Epithelial cell of proximal tubule (primary cell): ENCODE measurements around the gene GBX2. TPM values are rescaled to one million over a fixed set of nuclear protein-coding genes. Genes with fewer than 3 reads are reported as not detected.

Experiments used
- DNase-seq: peaks from one replicate; pipeline ENCODE4 v3.0.0-alpha.2; 2011; ENCODE audit warnings: low read depth
- H3K4me3 ChIP-seq: 2 replicates; pipeline ENCODE4 v1.5.1; 2011; ENCODE audit warnings: low read depth, mild to moderate bottlenecking, low read length
- CTCF ChIP-seq: conservative IDR thresholded peaks from 2 replicates; pipeline ENCODE4 v1.5.1; 2012; ENCODE audit warnings: low read depth, mild to moderate bottlenecking, low read length
- total RNA-seq: library from RNA; depleted of rRNA; stranded (reverse); fragments of >200 nt; gene quantifications from 2 replicates; pipeline ENCODE4 v1.2.3, GENCODE V29; 2015

Gene GBX2
- total RNA-seq, 1 donor from 2014 or later: 4.8 TPM

- DNase-seq: no peak
- TF ChIP-seq CTCF: no peak
- no peak overlapping the region for H3K4me3 ChIP-seq
Measured at GRCh38 chr2:236124182-236124893, 43.8 kb downstream of the GBX2 start.

- no peak for TF ChIP-seq CTCF
- no peak for DNase-seq
- no peak overlapping the region for H3K4me3 ChIP-seq
Measured at GRCh38 chr2:236123716-236124115, 44.5 kb downstream of the GBX2 start.

DNA sequence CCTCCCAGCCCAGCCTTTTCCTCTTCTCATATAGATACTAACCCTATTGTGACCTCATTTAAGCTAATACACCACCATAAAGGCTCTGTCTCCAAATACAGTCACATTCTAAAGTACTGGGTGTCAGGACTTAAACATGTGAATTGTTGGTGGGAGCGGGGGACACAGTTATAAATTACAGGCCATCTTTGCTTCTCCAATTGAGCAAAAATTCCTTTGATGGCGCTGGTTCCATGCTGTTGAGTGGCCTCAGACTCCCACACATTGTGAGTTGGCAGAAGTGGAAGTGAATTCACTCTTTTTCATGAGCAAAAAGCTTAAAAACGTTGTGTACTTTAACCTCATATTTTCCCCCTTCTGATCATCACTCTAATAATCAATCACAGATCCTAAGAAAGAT is 46.0 kb downstream of the GBX2 start:
- H3K4me3 ChIP-seq: no peak overlapping the region
- no peak for DNase-seq
- TF ChIP-seq CTCF: no peak

GRCh38 chr2:236121546-236121945 is 46.6 kb downstream of the GBX2 start:
- no peak overlapping the region for H3K4me3 ChIP-seq
- TF ChIP-seq CTCF: no peak
- no peak for DNase-seq

DNA sequence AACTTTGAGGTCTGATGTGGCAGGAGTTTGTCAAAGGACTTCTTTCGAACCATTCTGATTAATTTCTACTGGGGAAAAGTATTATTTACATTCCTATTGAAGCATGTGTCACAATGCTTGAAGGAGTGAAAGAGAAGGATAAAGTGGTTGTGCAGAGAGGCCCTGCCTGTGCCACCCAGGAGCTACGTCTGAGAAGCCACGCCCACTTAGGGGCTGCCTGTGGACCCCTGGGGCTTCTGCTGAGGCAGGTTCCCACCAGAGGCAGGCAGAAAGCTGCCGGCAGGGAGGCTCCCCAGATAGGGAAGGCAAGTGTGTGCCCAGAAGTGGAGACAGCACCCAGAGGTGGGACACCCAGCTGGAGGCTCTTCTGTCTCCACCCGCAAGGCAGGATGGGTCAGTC is 47.4 kb downstream of the GBX2 start:
- no peak overlapping the region for H3K4me3 ChIP-seq
- no peak for DNase-seq
- TF ChIP-seq CTCF: no peak

DNA sequence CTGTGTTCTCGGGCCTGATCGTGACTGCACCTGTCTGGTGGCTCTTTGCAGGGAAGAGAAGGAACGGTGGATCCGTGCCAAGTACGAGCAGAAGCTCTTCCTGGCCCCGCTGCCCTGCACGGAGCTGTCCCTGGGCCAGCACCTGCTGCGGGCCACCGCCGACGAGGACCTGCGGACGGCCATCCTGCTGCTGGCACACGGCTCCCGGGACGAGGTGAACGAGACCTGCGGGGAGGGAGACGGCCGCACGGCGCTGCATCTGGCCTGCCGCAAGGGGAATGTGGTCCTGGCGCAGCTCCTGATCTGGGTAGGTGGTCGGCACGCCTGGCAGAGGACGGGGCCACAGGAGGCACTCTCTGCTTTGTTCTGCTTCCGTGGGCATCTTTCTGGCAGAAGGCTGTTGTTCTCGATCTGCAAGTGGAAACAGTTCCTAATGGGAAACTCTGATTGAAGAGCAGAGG is 48.0 kb downstream of the GBX2 start:
- no peak overlapping the region for H3K4me3 ChIP-seq
- no peak for TF ChIP-seq CTCF
- no peak for DNase-seq

- DNase-seq: no peak
- no peak overlapping the region for H3K4me3 ChIP-seq
- TF ChIP-seq CTCF: no peak
Measured at GRCh38 chr2:236119476-236119875, 48.7 kb downstream of the GBX2 start.
